GM13977 (cell line): ENCODE data around the gene LSMEM2.
"Not testable (repeated sequence)": the region's sequence is repeated elsewhere in the genome, so short reads cannot be mapped to it uniquely, and the experiment has no call there.

Experiments used
- DNase-seq: peaks from one replicate; pipeline ENCODE4 v3.0.0; 2012; ENCODE audit warnings: low spot score
- CTCF ChIP-seq: IDR thresholded peaks from 2 replicates; pipeline ENCODE4 v1.5.1; 2012; ENCODE audit warnings: mild to moderate bottlenecking, control low read depth; ENCODE audit not compliant: insufficient read depth; ENCODE audit errors: extremely low read depth, missing control alignments
- in situ Hi-C: fragments of 300-500 bp; cut with MboI; formaldehyde crosslinking; loops from one replicate; pipeline ENCODE4 v1.12.0; 2022; ENCODE audit warnings: low sequenced_read_pairs, low pct_unique_long_range_greater_than_20kb, mixed read lengths, inconsistent platforms; ENCODE audit not compliant: unreplicated experiment

The LSMEM2 gene

DNA sequence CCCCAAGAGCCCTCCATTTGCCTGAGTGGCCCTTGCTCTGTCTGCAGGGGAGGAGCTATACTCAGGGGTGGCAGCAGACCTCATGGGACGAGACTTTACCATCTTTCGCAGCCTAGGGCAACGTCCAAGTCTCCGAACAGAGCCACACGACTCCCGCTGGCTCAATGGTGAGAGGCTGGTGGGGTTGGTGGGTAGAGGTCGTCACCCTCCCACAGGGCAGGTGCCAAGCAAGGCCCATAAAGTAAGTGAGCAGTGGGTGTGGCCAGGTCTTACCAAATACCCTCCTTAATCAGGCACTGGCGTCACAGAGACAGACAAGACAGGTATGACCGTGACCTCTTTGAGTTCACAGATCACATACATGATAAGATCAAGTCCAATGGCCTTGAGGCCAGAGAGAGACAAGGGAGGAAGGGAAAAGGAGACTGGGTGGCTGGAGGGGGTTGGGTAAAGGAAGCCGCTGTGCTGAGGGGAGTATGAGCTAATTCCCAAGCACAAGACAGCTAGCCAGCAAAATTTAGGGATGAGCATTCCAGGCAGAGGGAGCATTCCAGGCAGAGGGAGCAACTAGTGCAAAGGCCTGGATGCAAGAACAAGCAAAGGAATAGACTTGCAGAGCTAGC lies 7.5 kb upstream of the LSMEM2 start:
- no peak for TF ChIP-seq CTCF
- DNase-seq: no peak
- in situ Hi-C loops: loop anchor here (10.0 kb wide), 1 partner anchor 47 kb away; no protein-coding TSS in a partner anchor

GRCh38 chr3:50272538-50272910 lies 6.4 kb upstream of the LSMEM2 start:
- in situ Hi-C loops: loop anchor here (10.0 kb wide), 1 partner anchor 48 kb away; no protein-coding TSS in a partner anchor

GRCh38 chr3:50272911-50273688 lies 5.8 kb upstream of the LSMEM2 start:
- peak; percentile 98 for TF ChIP-seq CTCF
- DNase-seq: peak; percentile 99
- in situ Hi-C loops: loop anchor here (10.0 kb wide), 1 partner anchor 48 kb away; no protein-coding TSS in a partner anchor

More at GRCh38 chr3:50272538-50272910, 6.4 kb upstream of the LSMEM2 start:
- not testable (repeated sequence) for DNase-seq

DNA sequence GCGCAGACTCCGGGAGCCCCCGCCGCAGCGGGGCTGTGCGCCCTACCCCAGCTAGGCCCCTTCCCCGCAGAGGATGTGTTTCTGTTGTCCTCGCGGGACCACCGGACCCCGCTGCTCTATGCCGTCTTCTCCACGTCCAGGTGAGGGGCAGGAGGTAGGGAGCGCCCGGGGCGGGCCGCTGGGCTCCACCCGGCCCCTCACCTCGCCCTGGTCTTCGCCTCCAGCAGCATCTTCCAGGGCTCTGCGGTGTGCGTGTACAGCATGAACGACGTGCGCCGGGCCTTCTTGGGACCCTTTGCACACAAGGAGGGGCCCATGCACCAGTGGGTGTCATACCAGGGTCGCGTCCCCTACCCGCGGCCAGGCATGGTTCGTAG lies 5.2 kb upstream of the LSMEM2 start:
- in situ Hi-C loops: loop anchor here (10.0 kb wide), 1 partner anchor 49 kb away; no protein-coding TSS in a partner anchor
- no peak for TF ChIP-seq CTCF

DNA sequence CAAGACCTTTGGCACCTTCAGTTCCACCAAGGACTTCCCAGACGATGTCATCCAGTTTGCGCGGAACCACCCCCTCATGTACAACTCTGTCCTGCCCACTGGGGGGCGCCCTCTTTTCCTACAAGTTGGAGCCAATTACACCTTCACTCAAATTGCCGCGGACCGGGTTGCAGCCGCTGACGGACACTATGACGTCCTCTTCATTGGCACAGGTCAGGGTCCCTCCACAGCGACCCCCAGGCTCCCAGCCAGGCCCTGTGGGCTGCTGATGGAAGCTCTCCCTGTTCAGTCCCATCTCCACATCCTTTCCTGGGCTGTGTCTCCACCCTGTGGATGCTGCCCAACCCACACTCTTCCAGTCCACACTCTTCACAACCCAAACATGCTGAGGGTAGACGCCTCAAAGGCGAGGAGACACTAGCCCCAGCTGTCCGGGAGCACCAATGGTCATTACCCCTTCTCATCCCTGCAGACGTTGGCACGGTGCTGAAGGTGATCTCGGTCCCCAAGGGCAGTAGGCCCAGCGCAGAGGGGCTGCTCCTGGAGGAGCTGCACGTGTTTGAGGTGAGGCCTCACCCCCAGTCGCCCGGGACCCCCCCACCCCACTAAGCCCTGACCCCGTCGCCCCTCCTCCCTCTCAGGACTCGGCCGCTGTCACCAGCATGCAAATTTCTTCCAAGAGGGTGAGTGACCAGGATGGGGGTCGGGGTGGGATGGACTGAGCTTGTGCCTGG lies 4.3 kb upstream of the LSMEM2 start:
- in situ Hi-C loops: loop anchor here (10.0 kb wide), 1 partner anchor 50 kb away; no protein-coding TSS in a partner anchor
- DNase-seq: peak; percentile 81
- TF ChIP-seq CTCF: peak; percentile 56

More for the DNA sequence above, 5.2 kb upstream of the LSMEM2 start:
- DNase-seq: peak; percentile 36

DNA sequence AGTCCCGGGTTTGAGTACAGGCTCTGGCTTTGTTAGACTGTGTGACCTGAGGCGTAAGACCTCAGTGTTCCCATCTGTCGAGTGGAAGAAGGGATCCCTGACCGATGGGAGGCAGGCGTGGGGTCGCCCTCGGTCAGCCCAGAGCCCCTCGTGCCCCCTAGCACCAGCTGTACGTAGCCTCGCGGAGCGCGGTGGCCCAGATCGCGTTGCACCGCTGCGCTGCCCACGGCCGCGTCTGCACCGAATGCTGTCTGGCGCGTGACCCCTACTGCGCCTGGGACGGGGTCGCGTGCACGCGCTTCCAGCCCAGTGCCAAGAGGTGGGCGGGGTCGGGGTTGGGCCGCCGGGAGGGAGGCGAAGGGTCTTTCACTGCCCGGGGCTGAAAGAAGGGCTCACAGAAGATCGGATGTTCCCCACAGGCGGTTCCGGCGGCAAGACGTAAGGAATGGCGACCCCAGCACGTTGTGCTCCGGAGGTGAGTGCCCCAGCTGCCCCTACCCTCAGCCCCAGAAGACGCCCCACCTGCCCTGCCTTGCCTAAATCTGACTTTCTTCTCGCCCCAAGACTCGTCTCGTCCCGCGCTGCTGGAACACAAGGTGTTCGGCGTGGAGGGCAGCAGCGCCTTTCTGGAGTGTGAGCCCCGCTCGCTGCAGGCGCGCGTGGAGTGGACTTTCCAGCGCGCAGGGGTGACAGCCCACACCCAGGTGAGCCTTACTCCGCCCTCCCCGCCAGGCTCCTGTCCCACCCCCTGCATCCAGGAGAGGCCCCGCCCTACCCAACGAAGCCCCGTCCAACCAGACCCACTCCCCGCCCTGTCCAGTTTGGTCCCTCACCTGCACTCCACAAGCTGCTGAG lies 3.5 kb upstream of the LSMEM2 start:
- in situ Hi-C loops: loop anchor here (10.0 kb wide), 1 partner anchor 51 kb away; no protein-coding TSS in a partner anchor
- TF ChIP-seq CTCF: no peak
- DNase-seq: peak; percentile 47
